NCI-H2107 treated with DMSO at 0.1 percent for 48 hours (cell line): Measurements from ENCODE around the gene GLIS2.

ENCODE experiments used
- DNase-seq: peaks from one replicate; lab custom pipeline; 2025; ENCODE audit not compliant: unreplicated experiment; lab: John Stamatoyannopoulos, UW

GLIS2 gene

GRCh38 chr16:4381072-4381934 lies 65.4 kb downstream of the GLIS2 start:
- DNase-seq, result no peak

- no peak for DNase-seq
Measured at GRCh38 chr16:4381935-4382794, 66.3 kb downstream of the GLIS2 start.

GRCh38 chr16:4382795-4383357 lies 67.0 kb downstream of the GLIS2 start:
- DNase-seq, result no peak

GRCh38 chr16:4383591-4384444 lies 68.0 kb downstream of the GLIS2 start:
- DNase-seq, result no peak

- no peak for DNase-seq
Measured at GRCh38 chr16:4384509-4384942, 68.7 kb downstream of the GLIS2 start.

- no peak for DNase-seq
Measured at GRCh38 chr16:4385066-4385788, 69.4 kb downstream of the GLIS2 start.

- DNase-seq, result no peak
Measured at GRCh38 chr16:4385789-4386450, 70.1 kb downstream of the GLIS2 start.

GRCh38 chr16:4386451-4386805 lies 70.6 kb downstream of the GLIS2 start:
- DNase-seq, result no peak

- no peak for DNase-seq
Measured at GRCh38 chr16:4386951-4387565, 71.2 kb downstream of the GLIS2 start.

- no peak for DNase-seq
Measured at GRCh38 chr16:4387781-4388180, 71.9 kb downstream of the GLIS2 start.

- DNase-seq, result no peak
Measured at GRCh38 chr16:4388271-4389021, 72.6 kb downstream of the GLIS2 start.
